Rectal smooth muscle tissue (tissue), 1 donor: Measurements from ENCODE around the gene GDPGP1.

Source experiments
- H3K27ac ChIP-seq: one replicate; pipeline ENCODE4 v1.7.0; 2013; ENCODE audit warnings: low read depth, low read length, inconsistent platforms
- H3K27me3 ChIP-seq: one replicate; pipeline ENCODE4 v1.7.0; 2013; ENCODE audit warnings: low read length; ENCODE audit not compliant: control insufficient read depth, insufficient read depth
- H3K36me3 ChIP-seq: one replicate; pipeline ENCODE4 v1.7.0; 2013; ENCODE audit warnings: low read length; ENCODE audit not compliant: control insufficient read depth, insufficient read depth
- H3K4me1 ChIP-seq: one replicate; pipeline ENCODE4 v1.7.0; 2013; ENCODE audit warnings: low read length; ENCODE audit not compliant: control insufficient read depth, insufficient read depth
- H3K4me3 ChIP-seq: one replicate; pipeline ENCODE4 v1.7.0; 2013; ENCODE audit warnings: low read length
- H3K9ac ChIP-seq: one replicate; pipeline ENCODE4 v1.7.0; 2013; ENCODE audit warnings: low read length

GDPGP1 gene

DNA sequence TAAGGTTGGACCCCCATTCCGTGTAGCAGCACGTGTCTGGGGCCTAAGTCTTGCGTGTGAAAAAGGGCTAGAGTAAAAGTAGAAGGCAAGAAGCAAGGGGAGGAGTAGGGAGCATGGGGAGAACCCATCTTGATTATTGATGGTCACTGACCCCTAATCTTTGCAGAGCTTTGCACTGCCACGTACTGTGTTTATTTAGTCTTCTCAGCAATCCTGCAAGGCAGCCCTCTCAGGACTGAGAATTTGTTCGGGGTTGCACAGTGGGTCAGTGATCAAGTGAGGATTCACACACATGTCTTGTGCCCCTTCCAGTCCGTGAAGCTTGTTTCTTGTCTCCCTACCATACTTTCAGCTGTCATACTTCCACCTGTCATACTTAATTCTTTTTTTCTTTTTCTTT is 25.7 kb upstream of the GDPGP1 start:
- Histone ChIP-seq H3K4me3 (no peak overlapping the region), H3K9ac (no peak overlapping the region), H3K4me1 (peaks cover 21% of the 10 kb centered on the region), H3K27ac (no peak overlapping the region), H3K36me3 (peaks cover 21% of the 10 kb centered on the region), H3K27me3 (no peaks in the 10 kb centered on the region)

DNA sequence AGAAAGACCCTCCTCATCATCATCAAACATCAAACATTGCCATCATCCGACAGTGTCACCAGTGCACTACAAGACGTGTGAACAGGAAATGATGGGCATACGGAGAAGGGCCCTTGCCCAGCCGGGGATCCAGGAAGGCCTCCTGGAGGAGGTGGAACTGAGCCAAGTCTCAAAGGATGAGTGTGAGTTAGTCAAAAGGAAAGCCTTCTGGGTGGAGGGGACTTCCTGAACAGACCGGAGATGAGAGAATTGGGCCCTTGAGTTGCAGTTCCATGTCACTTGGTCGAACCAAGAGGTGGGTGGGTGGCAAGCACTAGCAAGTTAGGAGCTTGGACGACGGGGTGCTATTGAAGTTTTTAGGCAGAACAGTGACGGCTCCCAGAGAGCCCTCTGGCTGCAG is 24.4 kb upstream of the GDPGP1 start:
- Histone ChIP-seq H3K27ac (no peak overlapping the region), H3K4me1 (peaks cover 19% of the 10 kb centered on the region), H3K4me3 (no peak overlapping the region), H3K36me3 (peaks cover 21% of the 10 kb centered on the region), H3K27me3 (no peaks in the 10 kb centered on the region), H3K9ac (no peak overlapping the region)

DNA sequence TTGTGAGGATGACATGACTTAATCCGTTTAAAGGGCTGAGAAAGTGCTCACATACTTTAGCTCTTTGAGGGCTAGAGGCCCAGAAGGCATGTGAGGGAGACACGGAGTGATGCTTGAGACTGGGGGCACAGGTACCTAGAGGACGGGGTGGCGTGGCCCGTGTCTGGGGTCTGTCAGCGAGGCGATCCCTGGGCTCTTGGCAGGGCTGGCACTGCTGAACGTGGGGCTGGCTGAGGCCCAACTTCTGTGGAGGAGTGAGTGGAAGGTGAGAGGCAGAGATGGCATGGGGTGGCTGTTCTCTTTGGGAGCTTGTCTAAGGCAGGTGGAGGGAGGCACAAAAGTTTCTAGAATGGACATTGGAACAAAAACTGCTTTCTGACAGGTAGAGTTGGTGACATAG is 23.4 kb upstream of the GDPGP1 start:
- no peak overlapping the region for H3K4me3 ChIP-seq
- H3K9ac ChIP-seq, result no peak overlapping the region
- peaks cover 19% of the 10 kb centered on the region for H3K4me1 ChIP-seq
- H3K27ac ChIP-seq, result no peak overlapping the region
- peaks cover 21% of the 10 kb centered on the region for H3K36me3 ChIP-seq
- no peaks in the 10 kb centered on the region for H3K27me3 ChIP-seq

DNA sequence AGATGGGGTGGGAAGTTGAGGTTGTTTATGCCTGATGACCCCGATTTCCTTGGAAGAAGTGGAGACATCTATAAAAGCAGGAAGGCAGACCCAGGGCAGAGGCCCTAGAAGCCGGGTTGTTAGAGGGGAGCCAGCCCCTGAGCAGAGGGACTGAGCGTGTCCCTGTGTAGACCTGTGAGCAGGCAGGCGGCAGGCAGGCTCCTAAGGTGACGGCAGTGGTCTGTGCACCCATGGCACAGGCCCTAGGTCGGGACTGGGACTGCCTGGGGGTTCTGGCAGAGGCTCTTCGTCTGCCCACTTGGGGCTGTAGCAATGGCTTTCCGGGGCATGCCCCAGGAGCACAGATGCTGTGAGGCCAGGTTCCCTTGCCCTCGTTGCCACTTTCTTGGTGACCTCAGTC is 23.0 kb upstream of the GDPGP1 start:
- H3K27ac ChIP-seq, result peak overlapping the region; percentile 16
- H3K4me3 ChIP-seq, result no peak overlapping the region
- H3K4me1 ChIP-seq, result peaks cover 19% of the 10 kb centered on the region

DNA sequence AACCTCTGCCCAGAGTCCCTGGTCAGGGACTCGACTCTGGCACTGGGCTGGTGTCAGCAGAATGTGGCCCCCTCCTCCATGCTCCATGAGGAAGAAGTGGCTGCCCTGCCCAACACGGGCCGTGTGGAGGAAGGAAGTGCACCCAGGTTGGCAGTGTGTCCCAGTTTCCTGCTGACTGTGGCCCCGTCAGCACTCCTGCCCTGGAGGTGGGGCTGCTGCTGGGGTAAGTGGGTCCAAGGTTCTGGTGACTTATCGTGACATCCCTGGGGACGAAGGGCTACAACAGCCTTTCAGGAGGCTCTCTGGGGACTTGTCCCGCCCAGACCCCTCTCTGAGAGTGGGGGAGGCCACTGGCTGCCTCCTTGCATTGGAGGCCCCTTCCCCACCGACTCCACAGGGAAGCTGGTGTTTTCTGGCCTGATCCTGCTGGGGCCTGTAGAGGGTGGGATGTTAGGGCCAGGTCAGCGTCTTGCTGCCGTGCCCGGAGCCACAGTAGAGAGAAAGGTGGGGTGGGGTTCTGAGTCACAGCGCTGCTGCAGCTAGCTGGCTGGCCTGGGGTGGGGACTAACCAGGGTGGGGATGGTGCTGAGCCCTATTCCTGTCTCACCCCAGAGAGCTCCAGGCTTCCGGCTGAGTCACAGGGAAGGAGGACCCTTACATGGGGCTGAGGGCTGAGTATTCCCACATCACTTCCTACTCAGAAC is 22.4 kb upstream of the GDPGP1 start:
- Histone ChIP-seq H3K9ac (peak overlapping the region; percentile 21), H3K27ac (peak overlapping the region; percentile 16), H3K27me3 (no peaks in the 10 kb centered on the region), H3K4me3 (peak overlapping the region; percentile 8), H3K36me3 (peaks cover 12% of the 10 kb centered on the region), H3K4me1 (peaks cover 19% of the 10 kb centered on the region)

More for the DNA sequence above, 23.0 kb upstream of the GDPGP1 start:
- Histone ChIP-seq H3K36me3 (peaks cover 18% of the 10 kb centered on the region), H3K9ac (no peak overlapping the region), H3K27me3 (no peaks in the 10 kb centered on the region)

DNA sequence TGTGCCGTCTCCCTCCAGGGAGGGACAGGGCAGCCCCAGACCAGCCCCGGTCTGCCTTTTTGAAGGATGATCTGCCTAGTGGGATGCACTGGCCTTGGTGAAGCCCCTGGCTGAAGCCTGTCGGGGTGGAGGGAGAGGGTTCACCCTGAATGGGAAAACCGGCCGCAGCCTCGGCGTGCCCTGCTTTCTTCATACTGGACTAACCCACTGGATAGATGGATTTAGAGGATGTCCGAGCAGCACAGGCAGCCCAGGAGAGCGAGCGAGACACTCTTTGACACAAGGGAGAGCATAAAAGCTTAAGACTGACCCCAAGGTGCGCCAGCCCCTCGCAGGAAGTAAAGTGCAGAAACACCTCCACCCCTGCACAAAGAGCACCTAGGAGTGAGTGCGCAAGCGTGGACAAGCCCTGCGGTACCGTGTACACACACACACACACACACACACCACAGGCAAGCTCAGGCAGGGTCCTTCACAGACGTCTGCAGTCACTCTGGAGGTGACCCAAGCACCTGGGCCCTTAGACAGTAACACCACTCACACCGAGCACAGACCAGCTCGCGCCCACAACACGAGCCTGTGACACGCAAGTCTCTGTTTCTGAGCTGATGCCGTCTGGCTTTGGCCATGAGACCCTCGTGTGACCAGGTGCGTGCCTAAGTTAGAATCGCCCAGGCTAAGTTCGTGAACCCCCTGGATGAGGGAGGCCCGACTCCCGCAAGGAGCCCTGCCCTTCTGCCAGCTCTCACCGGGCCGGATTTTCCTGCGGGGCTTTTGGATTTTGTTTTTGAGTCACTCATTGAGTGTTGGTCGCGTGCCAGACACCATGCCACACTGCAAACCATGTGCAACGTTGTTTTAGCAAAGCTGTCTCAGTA is 21.5 kb upstream of the GDPGP1 start:
- Histone ChIP-seq H3K36me3 (peaks cover 16% of the 10 kb centered on the region), H3K27ac (peak overlapping the region; percentile 13), H3K27me3 (no peaks in the 10 kb centered on the region), H3K9ac (peak overlapping the region; percentile 21), H3K4me1 (peaks cover 19% of the 10 kb centered on the region), H3K4me3 (peak overlapping the region; percentile 8)

DNA sequence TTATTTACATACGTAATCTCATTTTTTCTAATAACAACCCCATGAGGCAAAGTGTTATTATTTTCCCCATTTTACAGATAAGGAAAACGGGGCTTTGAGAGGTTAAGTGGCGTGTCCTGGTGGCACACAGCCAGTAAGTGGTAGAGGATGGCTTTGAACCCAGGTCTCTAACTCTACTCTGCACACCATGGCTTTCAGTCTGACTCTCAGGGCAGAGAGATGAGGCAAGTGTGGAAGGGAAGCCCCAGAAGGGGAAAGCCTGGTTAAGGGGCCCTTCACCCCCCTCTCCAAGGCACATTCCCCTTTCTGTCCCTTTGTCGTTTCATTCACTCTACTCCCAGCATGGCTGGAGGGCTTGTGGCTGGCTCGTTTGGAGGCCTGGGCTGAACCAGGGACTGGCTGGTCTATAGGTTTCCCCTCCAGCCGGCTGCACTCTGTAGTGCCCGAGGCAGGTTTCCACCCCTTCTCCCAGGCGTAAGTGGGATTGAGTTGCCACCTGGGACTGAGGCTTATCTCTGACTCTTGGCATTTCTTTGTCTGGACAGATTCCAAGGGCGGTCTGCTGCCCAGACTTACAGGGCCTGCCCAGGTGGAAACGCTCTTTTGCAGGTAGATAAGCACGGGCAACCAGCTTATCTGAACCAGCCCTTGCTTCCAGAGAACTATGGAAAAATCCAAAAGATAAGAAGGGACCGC is 20.7 kb upstream of the GDPGP1 start:
- Histone ChIP-seq H3K4me1 (peaks cover 19% of the 10 kb centered on the region), H3K9ac (no peak overlapping the region), H3K4me3 (no peak overlapping the region), H3K27me3 (no peaks in the 10 kb centered on the region), H3K36me3 (peaks cover 24% of the 10 kb centered on the region), H3K27ac (no peak overlapping the region)

DNA sequence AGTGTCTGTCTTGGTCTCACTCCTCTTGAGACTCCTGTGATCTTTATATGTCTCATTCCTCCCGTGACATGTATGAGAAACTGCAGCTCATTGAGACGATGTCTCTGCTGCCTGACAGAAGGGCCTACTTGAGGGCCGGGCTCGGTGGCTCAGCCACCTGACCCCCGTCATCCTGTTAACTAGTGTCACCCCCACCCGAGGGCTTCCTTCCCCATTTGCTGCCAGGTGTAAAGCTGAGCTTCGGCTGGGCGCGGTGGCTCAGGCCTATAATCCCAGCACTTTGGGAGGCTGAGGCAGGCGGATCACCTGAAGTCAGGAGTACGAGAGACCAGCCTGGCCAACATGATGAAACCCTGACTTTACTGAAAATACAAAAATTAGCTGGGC is 20.2 kb upstream of the GDPGP1 start:
- peaks cover 24% of the 10 kb centered on the region for H3K36me3 ChIP-seq
- no peaks in the 10 kb centered on the region for H3K27me3 ChIP-seq
- peaks cover 19% of the 10 kb centered on the region for H3K4me1 ChIP-seq
- H3K4me3 ChIP-seq, result no peak overlapping the region
- H3K27ac ChIP-seq, result no peak overlapping the region
- no peak overlapping the region for H3K9ac ChIP-seq

DNA sequence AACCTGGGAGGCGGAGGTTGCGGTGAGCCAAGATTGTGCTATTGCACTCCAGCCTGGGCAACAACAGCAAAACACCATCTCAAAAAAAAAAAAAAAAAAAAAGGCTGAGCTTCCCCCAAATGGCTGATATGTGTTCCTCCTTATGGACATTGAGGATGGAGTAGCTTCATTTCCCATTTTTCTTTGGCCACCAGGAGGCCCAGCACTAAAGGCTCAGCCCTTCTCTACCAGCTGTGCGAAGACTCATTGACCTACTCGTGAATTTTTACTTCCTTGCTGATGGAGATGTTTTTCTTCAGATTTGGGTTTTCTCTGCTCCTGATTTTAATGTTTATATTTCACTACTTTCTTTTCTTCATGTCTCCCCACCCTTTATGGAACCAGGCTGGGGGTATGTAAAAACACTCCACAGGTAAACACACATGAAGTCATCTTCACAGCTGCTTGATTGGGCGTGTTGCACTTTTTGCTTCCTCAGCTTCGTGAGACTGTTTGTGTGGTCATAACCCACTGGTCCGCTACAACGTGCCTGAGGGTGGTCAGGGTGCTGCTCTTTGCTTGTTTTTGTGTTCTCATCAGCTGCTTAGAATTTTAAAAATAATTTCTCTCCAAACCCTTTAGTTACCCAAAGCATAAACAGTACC is 19.3 kb upstream of the GDPGP1 start:
- H3K4me1 ChIP-seq, result peaks cover 23% of the 10 kb centered on the region
- no peak overlapping the region for H3K4me3 ChIP-seq
- H3K27ac ChIP-seq, result no peak overlapping the region
- no peaks in the 10 kb centered on the region for H3K27me3 ChIP-seq
- no peak overlapping the region for H3K9ac ChIP-seq
- peaks cover 24% of the 10 kb centered on the region for H3K36me3 ChIP-seq

DNA sequence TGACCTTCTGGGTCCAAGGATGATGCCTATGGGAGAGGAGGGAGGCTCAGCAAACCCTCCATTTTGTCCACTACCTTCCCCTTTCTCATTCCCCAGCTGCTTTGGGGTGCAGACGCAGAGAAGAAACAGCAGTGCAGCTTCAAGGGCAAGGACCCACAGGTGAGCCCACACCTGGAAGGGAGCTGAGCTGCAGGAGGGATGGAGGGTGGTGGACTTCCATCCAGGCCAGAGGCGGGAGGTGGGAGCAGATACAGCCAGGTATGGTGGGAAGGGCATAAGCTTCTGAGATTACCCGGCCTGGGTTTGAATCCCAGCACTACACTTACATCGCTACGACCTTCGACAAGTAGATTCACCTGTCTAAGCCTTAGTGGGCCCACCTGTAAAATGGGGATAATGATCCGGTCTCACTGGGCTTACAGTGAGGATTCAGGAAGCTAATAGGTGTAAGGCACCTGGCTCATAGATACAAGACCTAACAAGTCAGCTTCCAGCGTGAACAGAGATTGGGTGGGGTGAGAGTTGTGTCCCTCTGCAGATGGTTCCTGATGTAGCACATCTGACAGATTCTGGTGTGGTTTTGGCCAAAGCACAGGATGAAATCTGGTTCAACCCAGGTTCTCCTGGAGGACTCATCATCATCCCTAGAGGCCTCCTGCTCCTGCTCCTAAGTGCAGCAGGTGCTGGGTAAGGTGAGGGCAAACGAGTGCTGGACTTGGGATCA is 16.2 kb upstream of the GDPGP1 start:
- no peak overlapping the region for H3K9ac ChIP-seq
- peaks cover 27% of the 10 kb centered on the region for H3K36me3 ChIP-seq
- H3K27me3 ChIP-seq, result no peaks in the 10 kb centered on the region
- no peak overlapping the region for H3K4me3 ChIP-seq
- no peak overlapping the region for H3K27ac ChIP-seq
- H3K4me1 ChIP-seq, result peaks cover 12% of the 10 kb centered on the region

DNA sequence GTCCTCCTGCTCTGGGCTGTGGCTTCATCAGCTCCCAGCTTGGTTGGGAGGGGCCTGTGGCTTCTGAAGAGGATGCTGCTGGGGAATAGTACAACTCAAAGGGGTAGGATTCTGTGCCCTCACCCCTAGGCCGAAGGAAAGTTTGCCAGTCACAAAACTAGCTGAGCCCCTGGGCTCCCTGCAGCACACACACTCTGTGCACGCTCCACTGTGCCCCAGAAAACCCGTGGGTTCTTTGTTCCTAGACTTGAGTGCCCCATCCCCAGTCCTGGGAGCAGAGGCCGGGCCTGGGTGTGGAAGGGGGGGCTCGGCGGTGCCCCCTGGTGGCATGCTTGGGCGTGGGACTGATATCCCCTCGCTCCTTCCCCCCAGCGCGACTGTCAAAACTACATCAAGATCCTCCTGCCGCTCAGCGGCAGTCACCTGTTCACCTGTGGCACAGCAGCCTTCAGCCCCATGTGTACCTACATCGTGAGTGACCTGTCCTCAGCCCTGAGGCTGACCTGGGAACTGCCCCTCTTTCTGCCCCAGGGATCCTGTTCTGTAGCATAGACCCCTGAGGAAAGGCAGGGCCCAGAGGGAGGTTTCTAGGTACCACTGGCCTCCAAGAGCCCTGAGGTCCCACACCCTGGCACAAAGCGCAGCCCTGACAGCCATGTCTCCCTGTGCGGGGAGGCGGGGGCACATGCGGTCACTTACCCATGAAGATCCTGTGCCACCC is 14.4 kb upstream of the GDPGP1 start:
- Histone ChIP-seq H3K4me3 (no peak overlapping the region), H3K4me1 (peaks cover 12% of the 10 kb centered on the region), H3K36me3 (peaks cover 40% of the 10 kb centered on the region), H3K27me3 (no peaks in the 10 kb centered on the region), H3K27ac (peak overlapping the region; percentile 56), H3K9ac (no peak overlapping the region)
